HG03439 (cell line): ENCODE data around the gene CLCN6.

Source experiments
- ATAC-seq: cut with Tn5 transposase; IDR thresholded peaks from one replicate; pipeline ENCODE4 v1.9.1; 2021; ENCODE audit warnings: mild to moderate bottlenecking, moderate library complexity; ENCODE audit not compliant: unreplicated experiment

The CLCN6 gene

DNA sequence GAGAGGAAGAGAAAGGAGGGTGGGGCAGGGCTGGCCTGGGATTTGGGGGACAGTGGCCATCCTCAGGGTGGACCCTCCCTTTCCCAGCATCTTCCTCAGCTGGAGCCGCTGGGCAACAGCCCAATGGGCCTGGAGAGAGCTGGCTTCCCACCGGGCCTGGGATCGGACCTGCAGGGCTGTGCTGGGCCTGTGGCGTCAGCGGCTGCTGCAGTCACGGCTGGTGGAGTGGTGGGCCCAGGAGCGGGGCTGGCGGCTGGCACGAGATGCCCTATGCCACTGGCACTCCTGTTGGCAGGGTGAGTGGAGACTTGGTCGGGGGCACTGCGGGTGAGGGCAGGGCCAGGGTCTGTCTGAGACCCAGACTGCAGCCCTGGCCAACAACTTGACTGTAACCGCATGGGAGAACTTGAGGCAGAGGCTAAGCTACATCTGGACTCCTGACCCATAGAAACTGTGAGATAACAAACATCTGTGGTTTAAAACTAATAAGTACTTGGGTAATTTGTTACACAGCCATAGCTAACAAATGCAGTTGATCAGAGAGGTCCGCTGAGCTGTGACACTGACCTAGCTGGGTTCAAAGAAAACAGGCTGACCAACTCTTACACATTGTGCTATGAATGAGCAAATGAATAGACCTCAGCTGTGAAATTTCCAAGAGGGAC is 26.1 kb upstream of the CLCN6 start:
- ATAC-seq: no peak

DNA sequence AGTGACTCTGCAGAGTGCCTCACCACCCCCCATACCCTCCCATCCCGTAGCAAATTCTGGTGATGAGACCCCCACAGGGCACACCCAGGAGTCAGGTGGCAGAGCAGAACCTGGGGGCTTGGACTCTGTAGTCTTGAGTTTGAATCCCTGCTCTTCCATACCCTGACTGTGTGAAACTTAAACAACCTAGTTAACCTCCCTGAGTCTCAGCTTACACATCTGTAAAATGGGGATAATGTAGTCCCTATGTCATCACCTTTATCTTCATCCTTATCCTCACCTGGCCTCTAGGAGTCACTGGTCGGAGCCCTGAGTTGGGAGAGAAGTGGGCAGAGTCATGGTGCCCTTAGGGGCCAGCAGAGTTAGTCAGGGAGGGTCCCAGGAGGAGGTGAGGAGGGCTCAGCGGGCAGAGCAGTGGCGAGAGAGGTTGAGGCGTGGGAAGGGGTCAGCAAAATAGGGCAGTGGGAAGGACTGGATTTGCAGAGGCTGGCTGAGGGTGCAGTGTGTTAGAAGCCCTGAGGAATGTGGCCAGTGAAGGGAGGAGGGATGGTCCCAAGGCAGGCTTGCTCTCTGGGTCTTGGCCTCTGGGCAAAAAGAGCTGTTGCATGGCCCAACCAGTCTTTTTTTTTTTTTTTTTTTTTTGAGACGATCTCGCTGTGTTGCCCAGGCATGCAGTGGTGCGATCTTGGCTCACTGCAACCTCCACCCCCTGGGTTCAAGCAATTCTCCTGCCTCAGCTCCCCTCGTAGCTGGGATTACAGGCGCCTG is 25.4 kb upstream of the CLCN6 start:
- ATAC-seq: no peak

DNA sequence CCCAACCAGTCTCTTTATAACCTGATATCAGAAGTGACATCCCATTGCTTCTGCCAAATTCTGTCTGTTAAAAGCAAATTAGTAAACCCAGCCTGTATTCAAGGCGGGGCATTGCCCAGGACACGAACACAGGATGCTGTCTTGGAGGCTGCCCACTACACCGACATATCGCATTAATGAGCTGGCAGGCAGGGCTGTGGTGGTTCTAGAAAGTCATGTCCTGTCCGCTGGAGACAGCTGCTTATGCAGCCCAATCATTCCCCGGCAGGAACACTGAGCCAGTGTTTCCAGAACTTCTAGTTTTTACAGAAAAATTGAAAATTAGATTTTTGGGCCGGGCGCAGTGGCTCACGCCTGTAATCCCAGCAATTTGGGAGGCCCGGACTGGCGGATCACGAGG is 24.7 kb upstream of the CLCN6 start:
- no peak for ATAC-seq

DNA sequence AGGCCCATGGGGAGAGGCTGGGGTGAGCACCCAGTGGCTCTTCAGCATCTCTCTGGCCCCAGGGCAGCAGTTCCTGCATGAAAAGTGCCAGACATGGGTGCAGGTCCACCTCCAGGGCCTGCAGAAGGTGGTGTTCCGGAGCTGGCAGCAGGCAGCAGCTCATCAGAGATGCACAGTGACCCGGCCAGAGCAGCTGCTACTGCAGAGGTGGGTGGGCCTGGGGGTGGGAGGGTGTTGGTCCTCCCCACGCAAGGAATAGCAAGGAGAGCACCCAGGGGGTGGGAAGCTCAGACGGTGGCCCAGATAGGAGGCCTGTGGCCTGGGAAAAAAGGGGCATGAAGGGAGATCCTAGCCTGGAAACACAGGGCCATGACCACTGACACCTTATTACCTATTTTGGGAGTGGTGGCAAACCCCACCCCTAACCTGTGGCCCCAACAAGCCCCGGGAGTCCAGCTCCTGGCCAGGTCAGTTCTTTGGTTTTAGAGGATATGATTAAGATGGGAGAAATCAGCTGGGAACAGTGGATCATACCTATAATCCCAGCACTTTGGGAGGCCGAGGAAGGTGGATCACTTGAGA is 23.8 kb upstream of the CLCN6 start:
- no peak for ATAC-seq

DNA sequence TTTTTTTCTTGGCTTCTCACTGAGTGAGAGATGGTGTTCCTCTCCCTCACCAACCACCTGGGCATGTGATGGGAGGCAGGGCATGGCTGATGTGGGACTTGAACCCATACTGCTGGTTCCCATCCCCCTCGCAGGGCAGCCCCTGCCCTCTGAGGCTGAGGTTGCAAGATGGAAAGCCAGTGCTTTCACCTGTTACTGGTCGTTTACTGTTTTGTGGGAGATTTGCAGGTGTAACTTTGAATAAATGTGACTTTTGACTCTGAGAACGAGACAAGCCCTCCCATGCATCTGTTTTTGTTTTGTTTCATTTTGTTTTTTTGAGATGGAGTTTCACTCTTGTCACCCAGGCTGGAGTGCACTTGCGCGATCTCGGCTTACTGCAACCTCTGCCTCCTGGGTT is 22.4 kb upstream of the CLCN6 start:
- no peak for ATAC-seq

DNA sequence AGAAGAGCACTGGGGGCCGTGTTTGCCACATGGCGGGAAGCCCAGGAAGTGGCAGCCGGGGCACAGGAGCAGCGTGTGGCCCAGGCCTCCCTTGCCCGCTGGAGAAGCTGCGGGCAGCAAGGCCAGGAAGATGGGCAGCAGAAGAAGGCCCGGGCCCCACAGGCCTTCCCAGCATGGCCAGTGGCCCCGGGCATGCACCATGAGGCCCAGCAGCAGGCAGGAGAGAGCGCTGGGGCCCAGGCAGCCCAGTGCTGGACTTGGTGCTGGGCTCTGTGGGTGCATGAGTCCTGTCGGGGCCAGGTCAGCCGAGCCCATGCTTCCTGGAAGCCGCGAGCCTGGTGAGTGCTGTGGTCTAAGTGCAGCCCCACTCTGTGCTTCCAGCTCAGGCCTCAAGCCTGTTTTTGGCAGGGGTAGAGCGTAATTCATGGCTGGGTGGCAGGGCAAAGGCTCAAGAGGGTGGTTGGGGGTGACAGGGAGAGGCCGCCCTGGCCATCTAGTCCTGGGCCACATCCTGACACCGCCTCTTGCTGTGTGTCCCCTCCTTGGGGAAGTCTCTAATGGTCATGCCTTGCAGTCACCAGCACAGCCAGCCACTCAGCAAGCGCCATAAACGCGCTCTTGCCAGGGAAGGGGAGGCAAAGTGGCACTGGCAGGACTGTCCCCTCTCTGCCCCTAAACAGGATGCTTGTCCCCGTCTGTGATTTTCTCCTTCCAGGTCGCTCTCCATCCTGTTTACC is 21.6 kb upstream of the CLCN6 start:
- no peak for ATAC-seq

DNA sequence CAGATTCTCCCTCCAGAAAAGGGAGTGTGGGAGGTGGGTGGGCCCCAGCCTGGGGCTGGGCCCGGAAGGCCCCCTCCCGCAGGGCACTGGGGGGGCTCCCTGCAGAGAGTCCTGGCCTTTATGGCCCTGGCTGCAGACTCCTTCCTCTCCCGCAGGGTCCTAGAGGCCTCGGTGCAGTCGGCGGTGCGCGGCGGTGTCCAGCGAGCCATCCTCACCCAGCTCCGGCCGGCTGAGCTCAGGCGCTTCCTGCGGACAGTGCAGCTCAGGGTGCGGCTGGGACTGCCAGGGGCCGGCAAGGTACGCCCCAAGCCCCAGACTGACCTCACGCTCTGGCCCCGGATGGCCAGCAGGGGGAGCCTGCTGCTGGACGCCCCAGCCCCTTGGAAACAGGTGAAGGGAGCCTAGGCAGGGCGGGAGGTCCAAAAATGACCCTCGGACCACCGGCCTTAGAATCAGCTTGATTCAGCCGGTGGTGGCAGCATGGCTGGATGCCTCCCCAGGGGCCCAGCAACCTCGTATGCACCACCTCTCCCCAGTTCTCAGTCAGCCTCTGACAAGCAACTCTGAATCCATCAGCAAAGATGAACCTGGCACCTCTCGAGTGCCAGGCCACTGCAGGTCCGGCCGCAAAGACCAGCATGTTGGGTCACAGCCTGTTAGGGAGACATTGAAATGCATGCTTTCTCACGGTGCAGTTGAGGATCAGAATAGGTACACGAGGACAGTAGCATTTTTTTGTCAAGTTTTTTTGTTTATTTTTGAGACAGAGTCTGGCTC is 20.8 kb upstream of the CLCN6 start:
- ATAC-seq: no peak

DNA sequence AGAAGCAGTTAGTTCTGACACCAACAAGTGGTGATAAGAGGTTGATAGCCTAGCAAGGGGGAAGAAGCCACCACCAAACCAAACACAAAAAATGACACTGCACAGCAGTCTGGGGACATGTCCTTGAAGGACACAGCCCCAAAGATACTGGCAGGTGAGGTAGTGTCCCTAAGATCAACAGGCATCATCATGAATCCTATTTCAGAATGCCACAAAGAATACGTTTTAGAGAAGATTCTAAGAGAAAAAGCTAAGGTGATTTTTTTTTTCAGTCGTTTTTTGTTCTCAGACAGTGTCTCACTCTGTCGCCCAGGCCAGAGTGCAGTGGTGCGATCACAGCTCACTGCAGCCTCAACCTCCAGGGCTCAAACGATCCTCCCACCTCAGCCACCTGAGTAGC is 19.8 kb upstream of the CLCN6 start:
- ATAC-seq: no peak

DNA sequence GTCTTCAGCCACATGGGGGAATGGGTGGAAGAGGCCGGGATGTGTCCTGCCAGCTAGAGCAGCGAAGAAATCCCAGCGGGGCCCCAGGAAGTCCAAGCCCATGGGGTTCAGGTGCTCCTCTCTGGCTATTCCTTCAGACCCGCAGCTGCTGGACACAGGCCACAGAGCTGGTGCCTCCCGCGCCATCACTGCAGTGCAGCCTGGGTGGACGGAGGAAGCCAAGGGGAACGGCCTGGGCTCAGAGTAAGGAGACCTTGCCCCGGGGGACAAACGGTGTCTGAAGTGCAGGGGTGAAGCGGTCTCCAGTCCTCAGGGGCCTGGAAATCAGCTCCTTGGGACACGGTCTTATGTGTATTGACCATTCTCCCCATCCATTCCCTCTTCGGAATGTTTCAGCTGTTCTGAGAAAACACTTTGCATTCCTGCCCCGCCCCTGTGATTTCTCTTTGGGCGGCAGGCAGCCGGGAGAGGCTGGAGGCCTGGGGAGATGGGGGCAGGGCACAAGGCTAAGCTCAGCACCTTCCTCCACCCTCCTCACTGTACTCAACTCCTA is 18.7 kb upstream of the CLCN6 start:
- ATAC-seq: no peak

DNA sequence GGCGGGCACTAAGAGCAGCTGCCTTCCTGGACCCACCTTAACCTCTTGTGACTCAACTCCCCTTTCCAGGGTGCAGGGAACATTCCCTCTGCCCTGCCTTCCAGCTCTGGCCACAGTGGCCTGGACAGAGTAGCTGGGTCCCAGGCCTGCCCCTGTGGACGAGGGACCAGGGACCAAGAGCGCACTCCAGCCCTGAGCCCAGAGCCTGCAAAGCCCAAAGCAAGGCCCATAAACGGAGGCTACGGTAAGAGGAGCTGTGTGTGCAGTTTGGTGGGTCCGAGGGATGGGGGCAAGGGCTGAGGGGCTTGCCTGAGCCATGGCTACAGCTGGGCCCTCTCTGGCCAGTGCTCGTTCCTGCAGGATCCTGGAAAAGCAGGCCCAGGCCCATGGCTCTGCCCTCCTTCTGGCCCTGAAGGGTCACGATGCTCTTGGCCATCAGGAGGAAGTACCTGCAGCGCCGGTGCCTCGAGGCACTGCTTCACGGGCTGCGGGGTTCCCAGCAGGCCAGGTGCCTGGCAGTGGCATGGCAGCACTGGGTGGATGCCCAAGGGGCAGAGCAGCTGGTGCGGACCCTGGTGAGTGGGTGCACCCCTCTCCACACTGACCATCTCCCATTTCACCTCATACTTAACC is 18.1 kb upstream of the CLCN6 start:
- no peak for ATAC-seq

DNA sequence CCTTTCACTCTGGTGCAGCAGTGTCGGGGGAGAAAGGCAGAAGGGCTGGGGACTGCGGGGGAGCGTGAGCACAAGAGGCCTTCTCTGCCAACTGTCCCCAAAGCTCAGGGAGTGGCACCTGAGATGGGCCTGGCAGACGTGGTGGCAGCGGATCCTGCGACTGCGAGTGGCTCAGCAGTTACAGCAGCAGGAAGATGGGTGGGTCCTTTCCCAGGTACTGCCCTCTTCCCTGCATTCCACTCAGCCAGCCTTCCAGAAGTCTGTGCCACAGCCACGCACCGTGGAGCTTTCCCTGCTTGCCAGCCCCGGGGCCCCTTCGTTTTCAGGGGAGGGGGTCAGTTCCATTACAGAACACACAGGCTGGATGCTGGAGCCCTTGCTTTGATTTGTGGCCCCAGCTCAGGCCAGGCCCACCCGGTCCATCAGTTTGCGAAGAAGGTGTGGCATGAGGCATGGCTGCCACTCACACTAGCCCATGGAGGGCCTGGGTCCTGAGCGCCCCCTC is 17.4 kb upstream of the CLCN6 start:
- no peak for ATAC-seq

DNA sequence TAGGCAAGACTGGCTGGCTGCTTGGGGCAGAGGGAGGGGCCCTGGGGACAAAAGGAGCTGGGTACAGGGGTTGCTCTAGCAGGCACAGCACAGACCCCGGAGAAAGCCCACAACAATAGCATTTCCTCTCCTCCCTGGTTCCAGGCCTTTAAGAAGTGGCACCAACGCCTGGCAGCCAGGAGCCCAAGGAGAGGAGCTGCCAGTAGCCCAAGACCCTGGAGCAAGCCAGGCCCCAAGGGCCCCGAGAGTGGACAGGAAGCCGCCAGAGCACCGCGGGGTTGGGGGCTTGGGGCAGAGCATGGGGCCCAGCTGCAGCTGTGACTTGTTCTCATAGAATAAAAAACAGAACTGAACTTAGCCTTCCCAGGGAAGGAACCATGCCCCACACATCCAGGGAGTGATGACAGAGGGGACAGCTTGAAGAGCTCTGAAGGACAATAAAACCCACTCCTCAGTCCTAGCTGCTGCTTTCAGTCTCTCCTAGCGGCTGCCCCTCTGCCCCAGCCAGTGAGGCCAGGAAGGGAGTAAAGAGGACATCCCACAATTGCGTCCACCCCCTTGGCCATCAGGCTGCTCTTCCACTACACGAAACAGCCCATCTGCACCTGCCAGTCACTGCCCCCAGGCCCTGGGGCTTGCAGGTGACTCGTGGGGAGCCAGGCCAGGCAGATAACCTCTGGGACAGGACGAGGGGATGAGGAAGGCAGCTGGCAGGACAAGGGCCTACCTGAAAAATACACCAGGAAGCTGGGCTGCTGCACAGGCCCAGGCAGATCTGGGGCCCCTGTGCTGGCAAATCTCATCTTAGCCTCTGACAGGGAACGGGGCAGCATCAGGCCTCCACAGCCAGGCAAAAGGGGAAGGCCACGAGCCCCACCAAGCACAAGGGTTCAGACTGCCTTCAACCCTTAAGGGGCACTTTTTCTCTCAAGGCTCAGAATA is 16.6 kb upstream of the CLCN6 start:
- no peak for ATAC-seq

DNA sequence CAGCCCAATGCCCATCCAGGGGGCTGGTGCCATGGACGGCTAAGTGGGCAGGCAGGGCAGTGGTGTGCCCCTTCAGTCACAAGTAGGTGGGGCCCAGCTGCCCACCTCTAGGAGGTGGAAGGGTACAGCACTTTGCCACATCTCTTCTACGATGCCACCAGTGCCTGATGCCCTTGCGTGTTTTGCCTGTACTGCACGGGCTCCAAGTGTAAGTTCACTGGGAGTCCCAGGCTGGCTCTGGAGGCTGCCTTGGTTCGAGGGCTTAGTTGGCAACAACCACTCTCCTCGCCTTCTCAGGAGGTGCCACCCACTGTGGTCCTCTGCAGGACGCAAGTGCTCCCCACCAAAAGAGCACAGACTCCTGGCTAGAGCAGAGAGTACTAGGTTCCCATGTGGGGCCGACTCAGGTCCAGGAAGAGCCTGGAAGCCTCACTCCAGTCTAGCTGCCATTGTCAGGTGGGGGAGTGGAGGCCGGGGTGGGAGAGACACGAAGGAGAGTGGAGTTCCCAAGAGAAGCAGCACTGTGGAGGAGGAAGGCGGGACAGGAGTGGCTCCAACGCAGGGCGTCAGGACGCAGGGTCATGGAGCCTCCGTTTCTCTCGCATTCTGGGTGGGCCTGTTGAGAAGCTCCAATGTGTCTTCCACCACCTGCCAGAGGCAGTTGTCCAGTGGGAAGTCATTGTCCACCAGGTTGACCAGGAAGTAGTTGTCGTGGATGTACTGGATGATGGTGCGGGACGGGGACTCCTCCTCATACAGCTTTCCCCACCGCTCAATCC is 15.7 kb upstream of the CLCN6 start:
- ATAC-seq: no peak

DNA sequence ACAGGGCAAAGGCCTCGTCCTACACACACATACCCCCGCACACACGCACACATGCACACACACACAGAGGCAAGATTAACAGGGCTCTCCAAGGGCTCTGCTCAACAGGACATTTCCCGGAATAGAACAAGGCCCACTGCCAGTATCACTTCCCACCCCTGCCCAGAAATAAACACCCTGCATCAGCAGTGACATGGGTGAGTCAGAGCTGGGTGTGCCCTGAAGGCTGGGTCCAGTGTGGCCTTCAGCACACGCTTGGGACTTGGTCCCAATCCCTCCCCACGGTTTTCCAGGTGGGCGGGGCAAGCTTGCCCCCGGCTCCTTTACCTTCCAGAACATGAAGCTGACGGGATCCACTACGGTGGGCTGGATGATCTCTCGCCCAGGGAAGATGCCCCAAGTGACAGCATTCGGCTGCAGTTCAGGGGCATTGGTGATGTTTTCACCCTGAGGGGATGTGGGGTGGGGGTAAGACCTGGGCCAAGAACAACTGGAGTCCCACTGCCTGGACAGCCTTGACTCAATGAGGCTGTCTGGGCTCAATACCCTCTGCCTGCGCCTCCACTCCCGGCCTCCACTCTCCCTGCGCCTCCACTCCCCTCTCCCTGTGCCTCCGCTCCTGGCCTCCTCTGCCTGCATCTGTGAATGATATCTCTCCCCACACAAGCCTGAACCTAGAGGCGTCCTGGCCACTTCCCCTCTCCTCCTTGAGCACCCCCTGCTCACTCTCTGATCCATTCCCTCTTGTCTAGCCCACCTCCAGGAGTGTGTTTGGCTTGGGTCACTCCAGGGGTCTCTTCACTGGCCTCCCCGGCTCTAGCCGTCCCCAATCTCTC is 14.9 kb upstream of the CLCN6 start:
- no peak for ATAC-seq

DNA sequence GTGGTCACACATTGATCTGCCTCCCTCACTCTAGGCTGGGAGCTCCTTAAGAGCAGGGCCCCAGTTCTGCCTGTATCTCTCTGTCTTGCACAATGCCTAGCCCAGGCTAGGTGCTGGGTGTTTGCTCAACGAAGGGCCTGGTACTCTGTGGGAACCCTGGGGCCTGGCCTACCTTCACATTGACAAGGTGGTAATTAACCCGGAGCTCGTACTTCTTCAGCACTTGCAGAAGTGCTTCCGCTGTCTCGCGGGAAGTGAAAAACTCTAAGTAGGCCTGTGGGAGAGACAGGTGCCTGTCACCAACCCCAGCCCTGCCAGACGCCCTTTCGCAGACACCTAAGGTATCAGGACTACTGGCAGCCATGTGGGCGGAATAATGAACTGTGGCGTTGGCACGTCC is 13.9 kb upstream of the CLCN6 start:
- ATAC-seq: no peak

DNA sequence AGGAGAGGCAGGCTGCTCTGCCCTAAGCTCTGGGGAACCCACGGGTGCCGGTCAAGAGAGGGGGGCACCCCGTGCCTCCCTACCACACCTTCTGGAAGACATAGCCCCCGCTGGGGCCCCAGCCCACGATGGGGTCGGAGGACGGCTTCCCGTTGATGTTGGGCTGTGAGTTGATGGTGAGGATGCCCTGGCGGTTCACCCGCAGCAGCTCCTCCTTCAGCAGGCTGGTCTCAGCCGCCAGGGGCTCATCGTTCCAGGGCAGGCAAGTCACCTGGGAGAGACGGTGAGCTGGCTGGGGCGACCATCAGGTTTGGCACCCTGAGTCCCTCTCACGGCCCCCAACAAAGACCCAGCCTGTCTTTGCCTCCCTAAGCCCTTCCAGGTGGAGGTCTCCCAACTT is 12.2 kb upstream of the CLCN6 start:
- ATAC-seq: no peak
